ENCODE measurements around the gene POLA2.
A peak's percentile ranks its signal among the peaks of the same experiment; 100 is the strongest.
"Not testable (repeated sequence)": the region's sequence is repeated elsewhere in the genome, so short reads cannot be mapped to it uniquely, and the experiment has no call there.

Gene POLA2

DNA sequence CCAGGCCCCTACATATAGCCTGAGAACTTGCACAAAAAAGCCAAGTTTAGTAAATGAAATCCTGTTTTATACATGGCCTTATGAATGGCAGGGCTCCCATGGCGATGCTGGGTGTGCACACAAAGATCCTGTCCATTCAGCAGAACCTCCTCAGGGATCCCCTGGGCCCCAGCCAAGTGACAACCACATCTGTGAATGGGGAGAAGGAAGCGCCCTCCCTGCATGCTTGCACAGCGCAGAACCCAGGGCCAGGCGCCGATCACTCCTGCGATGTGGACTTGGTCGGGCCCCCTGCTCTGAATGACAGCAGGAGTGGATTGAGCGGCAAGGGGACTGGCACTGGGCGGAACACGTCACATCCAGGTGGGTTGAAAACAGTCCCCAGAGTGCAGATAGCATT, 48.5 kb downstream of the POLA2 start:
- DNase-seq = no peak

GRCh38 chr11:65310736-65311135, 49.0 kb downstream of the POLA2 start:
- DNase-seq = no peak

DNA sequence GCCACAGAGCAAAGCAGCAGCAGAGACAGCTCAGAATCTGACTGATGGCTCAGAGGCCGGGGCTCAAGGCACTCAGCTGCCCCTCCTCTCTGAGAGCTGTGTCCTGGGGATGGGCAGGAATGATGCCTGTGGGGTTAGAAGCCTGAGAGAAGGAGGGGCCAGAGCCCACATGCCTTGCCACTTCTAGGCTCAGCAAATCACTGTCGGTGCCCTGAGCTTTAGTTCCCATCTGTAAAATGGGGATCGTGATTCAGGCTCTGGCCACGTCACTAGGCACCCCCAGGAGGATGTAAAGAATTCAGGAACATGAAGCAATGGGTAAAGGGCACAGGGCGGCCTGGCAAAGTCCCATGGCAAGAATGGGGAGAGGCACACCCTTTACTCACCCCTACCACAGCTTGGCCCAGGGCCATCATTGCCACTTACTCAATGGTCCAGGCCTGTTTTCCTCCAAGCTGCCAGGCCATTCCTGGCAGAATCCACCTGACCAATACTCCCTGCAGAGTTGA, 49.5 kb downstream of the POLA2 start:
- no peak for DNase-seq

- peak; percentile 36 for DNase-seq
Observed at GRCh38 chr11:65314501-65315203, 52.9 kb downstream of the POLA2 start, which contains the start of gene CDC42EP2. CDC42EP2 (plus strand) TSS chr11:65314866; CDS start chr11:65320899, 6,033 bp downstream.

DNA sequence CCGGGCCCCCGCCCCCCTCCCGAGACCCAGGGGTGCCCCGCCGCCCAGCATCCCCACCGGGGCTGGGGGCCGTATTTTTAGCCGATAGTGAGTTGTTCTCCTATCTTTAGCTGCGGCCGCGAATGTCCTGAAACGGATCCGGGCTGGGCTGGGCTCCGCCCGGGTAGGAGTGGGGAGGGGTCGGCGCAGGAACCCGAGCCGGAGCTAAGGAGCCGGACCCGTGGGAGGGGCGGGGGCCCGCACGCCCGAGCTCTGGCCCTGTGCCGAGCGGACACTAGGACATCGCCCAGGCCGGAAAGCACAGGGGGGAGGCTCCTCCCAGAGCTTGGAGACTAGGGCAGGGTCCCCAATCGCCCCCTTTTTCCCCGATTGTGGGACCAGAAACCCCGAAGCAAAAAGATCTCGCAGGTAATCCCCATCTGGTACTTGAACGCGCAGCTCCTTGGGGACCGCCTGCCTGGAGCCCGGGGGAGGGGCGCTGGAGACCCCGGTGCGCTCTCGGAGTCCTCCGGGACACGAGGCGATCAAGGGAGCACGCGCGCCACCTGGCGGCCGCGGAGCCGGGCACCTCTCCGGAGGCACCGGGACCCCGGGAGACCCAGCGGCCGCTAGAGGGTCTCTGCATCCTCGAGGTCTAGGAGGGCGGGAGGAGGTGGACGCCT, 53.6 kb downstream of the POLA2 start:
- DNase-seq = peak; percentile 83

DNA sequence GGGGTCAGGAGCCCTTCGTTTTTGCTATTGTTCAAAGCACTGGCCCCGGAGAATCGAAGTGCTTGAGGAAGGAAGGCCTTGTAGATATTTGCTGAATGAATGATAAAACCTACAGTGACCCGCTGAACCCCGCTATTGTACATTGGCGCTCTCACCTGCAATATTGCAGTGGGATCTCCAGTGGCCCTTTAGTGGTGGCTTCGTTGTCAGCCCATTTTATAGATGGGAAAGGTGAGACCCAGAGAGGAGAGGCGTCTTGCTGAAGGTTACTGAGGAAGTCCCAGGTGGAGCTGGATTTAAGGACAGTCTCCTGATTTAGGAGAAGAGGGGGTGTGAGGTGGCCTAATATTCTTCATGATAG, 54.1 kb downstream of the POLA2 start:
- DNase-seq = no peak

DNA sequence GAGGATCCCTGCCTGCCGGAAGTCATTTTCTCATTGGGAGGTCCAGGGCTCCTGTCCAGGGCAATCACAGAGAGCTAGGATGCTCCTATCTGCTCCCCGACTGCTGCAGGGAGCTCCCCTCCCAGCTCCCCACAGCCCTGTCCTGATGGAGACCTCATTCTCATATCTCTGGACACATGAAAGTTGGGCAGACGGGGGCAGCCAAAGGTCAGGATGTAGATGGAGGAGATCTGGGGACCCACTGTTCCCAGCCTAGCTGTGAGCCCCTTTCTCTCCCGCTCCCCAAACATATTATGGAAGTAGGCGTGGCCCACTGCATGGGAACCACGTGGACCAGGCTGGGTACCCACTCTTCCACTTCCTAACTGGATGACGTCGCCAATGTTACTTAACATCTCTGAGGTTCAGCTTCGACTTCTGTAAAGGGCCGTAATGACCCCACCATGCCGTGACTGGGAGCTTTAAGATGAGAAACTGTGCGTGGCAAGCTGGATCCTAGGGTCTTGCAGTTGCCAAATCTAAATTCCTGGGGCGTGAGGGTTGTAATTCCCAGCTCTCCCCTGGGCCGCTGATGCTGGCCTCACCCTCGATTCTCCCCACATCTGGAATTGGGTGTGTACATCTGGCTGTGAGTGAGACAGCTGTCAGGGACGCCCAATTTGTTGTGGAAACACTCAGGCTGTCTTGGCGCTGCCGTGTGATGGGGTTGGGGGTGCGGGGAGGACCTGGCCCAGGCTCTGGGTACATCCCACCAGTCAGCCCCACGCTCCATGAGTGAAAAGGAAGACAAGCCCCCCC, 54.7 kb downstream of the POLA2 start:
- no peak for DNase-seq

- no peak for DNase-seq
Observed at GRCh38 chr11:65317025-65317786, 55.4 kb downstream of the POLA2 start.

- DNase-seq = no peak
Observed at GRCh38 chr11:65320386-65321075, 58.8 kb downstream of the POLA2 start.

DNA sequence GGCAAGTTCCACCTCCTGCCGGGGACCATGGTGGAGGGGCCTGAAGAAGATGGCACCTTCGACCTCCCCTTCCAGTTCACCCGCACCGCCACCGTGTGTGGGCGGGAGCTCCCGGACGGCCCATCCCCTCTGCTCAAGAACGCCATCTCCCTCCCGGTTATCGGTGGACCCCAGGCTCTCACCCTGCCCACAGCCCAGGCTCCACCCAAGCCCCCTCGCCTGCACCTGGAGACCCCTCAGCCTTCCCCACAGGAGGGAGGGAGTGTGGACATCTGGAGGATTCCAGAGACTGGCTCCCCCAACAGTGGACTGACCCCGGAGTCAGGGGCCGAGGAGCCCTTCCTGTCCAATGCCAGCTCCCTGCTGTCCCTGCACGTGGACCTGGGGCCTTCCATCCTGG, 59.3 kb downstream of the POLA2 start:
- no peak for DNase-seq

DNA sequence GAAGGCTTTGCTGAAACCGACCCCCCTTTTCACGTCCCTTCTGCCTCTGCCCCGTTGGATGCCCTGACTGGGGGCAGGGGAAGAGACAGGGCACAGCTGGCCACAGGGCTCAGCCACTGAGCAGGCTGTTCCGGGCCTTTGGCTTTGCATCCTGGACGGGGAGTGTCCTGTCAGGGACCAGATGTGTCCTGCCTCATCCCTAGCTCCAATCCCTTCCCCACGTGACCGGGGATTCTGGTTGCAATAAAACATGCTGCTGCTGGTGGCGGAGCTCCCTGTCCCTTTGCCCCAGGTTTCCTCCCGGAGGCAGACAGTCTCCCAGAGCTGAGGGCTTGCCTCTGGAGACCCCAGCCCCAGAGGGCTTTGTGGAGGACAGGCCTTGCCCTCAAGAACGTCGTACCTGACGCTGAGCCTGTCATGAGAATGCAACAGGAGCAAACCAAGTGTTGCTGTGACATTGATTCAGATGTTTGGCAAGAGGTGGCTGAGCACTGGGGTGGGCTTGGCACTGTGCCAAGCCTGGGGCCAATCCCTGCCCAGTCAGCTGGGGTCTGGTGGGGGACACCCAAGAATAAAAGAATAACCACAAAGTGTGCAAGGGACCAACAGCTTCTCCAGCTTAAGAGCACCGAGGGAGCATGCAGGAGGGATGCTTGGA, 60.2 kb downstream of the POLA2 start:
- no peak for DNase-seq

GRCh38 chr11:65323813-65324212, 62.1 kb downstream of the POLA2 start:
- no peak for DNase-seq

DNA sequence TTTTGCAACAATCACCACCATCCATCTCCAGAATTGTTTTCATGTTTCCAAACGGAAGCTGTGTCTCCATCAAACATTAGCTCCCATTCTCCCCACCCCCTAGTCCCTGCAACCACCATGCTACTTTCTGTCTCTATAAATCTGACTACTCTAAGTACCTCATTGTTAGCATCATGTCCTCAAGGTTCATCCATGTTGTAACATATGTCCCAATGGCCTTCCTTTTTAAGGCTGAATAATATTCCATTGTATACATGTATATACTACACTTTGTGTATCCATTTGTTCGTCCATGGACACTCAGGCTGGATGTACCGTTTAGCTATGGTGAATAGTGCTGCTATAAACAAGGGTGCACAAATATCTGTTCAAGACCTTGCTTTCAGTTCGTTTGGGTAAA, 63.7 kb downstream of the POLA2 start:
- DNase-seq = no peak

GRCh38 chr11:65327021-65327420, 65.3 kb downstream of the POLA2 start:
- DNase-seq = no peak

- no peak for DNase-seq
Observed at GRCh38 chr11:65329478-65329877, 67.7 kb downstream of the POLA2 start.

DNA sequence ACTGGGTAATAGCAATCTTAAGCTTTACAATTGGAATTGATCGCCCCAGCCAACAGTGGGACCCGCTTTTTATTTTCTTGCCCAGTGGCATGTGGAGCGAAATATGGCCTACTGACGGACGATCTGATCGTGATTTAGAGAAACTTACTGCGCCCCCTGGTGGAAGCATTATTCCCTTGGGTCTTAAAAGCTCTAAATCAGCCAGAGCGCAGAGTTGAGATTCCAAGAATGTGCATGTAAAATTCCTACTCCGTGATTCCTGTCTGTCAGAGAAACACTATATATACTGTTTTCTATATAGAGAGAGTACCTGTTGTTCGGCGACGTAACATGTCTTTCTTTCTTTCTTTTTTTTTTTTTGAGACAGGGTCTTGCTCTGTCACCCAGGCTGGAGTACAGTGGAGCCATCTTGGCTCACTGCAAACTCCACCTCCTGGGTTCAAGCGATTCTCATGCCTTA, 68.2 kb downstream of the POLA2 start:
- peak; percentile 92 for DNase-seq

- DNase-seq = no peak
Observed at GRCh38 chr11:65330544-65330943, 68.8 kb downstream of the POLA2 start.

DNA sequence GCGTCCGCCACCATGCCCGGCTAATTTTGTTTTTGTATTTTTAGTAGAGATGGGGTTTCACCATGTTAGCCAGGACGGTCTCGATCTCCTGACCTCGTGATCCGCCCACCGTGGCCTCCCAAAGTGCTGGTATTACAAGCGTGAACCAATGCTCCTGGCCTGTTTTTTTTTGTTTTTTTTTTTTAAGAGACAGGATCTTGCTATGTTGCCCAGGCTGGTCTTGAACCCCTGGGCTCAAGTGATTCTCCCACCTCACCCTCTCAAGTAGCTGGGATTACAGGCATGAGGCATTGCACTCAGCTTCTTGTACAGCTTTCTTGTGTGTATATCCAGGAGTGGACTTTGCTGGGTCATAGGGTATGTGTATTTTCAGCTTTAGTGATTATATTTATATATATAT, 70.8 kb downstream of the POLA2 start:
- DNase-seq = not testable (repeated sequence)

GRCh38 chr11:65334696-65335295, 73.0 kb downstream of the POLA2 start:
- no peak for DNase-seq

- DNase-seq = no peak
Observed at GRCh38 chr11:65338676-65339075, 76.9 kb downstream of the POLA2 start.

DNA sequence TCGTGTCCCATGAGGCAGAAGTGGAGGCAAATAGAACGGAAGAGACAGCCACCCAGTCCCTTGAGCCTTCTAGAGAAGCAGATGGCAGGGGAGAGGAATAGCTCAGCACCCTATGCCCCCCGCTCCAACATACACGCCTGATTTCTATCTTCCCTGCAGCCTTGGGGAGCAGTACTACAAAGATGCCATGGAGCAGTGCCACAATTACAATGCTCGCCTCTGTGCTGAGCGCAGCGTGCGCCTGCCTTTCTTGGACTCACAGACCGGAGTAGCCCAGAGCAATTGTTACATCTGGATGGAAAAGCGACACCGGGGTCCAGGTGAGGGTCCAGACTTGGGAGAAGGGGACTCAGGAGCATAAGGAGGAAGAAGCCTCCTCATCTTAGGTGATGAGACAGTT, 78.5 kb downstream of the POLA2 start:
- DNase-seq = no peak

All from NCI-H1105 (cell line).